GM12878 (cell line): ENCODE results near the gene EDC4. TPM values are rescaled to one million over a fixed set of nuclear protein-coding genes. Genes with fewer than 3 reads are reported as not detected.

Experiments used
- ATAC-seq: fragments of 200-7000 bp; cut with Tn5 transposase; 3 replicates; pipeline ENCODE4 v1.9.1; 2020; ENCODE audit warnings: mild to moderate bottlenecking, moderate library complexity
- BruUV-seq: library from RNA; stranded (reverse); fragments of 400-500 nt; replicated peaks from 2 replicates; lab custom pipeline; 2021; lab: Mats Ljungman, UMichigan
- CTCF ChIA-PET: fragments of 300-600 bp; sonication (Branson Sonifier 250); formaldehyde crosslinking; extraction: SDS; loops from one replicate; lab custom pipeline; 2021; ENCODE audit warnings: inconsistent platforms; lab: Yijun Ruan, JAX
- POLR2A ChIA-PET: fragments of 350-600 bp; formaldehyde crosslinking; extraction: SDS; loops from one replicate; lab custom pipeline; 2021; ENCODE audit warnings: inconsistent platforms; lab: Charles Lee
- RAD21 ChIA-PET: fragments of 300-600 bp; sonication (Branson Sonifier 250); formaldehyde crosslinking; loops from one replicate; lab custom pipeline; 2023; ENCODE audit warnings: antibody characterized with exemption; ENCODE audit not compliant: unreplicated experiment; lab: Charles Lee
- SMC1A ChIA-PET: fragments of 300-600 bp; sonication (Branson Sonifier 250); formaldehyde crosslinking; loops from one replicate; lab custom pipeline; 2023; ENCODE audit not compliant: unreplicated experiment, uncharacterized antibody; lab: Charles Lee
- DNase-seq: peaks from one replicate; pipeline ENCODE4 v3.0.0-alpha.2; 2011; ENCODE audit warnings: low read depth, low spot score
- FAIRE-seq: peaks from 3 replicates; lab custom pipeline; 2011; peaks lifted over from hg19 to GRCh38; lab: Jason Lieb, UNC
- H2AFZ ChIP-seq: 2 replicates; pipeline ENCODE4 v1.6.0; 2011; ENCODE audit warnings: low read depth, low read length, control low read depth; ENCODE audit not compliant: control insufficient read depth
- H3K27ac ChIP-seq: 2 replicates; pipeline ENCODE4 v1.5.1; 2011; ENCODE audit warnings: control low read depth; ENCODE audit not compliant: control insufficient read depth, insufficient read depth
- H3K27me3 ChIP-seq, 2 experiments: replicated peaks in 1 of 2; 2 replicates each; pipeline versions ENCODE4 v1.6.0 to v1.6.1; 2011; ENCODE audit warnings: low read length in 1 of 2; ENCODE audit not compliant: control insufficient read depth in 2 of 2, insufficient read depth in 2 of 2
- H3K36me3 ChIP-seq, 2 experiments: 2 replicates each; pipeline ENCODE4 v1.5.1; 2011; ENCODE audit warnings: low read length in 1 of 2; ENCODE audit not compliant: control insufficient read depth in 2 of 2, insufficient read depth in 2 of 2
- H3K4me1 ChIP-seq: 2 replicates; pipeline ENCODE4 v1.6.1; 2011; ENCODE audit warnings: mild to moderate bottlenecking, low read length, moderate library complexity, mixed read lengths; ENCODE audit not compliant: control insufficient read depth, insufficient read depth
- H3K4me2 ChIP-seq: 2 replicates; pipeline ENCODE4 v1.6.0; 2011; ENCODE audit warnings: control low read depth; ENCODE audit not compliant: control insufficient read depth, insufficient read depth
- H3K4me3 ChIP-seq: fragments of 200-600 bp; sonication (generic); 2 replicates; pipeline ENCODE4 v1.5.1; 2016
- H3K79me2 ChIP-seq: 2 replicates; pipeline ENCODE4 v1.6.0; 2011; ENCODE audit warnings: low read length; ENCODE audit not compliant: control insufficient read depth, insufficient read depth
- H3K9ac ChIP-seq: 2 replicates; pipeline ENCODE4 v1.8.0; 2011; ENCODE audit warnings: low read length, control low read depth, mixed read lengths; ENCODE audit not compliant: control insufficient read depth, insufficient read depth
- H3K9me3 ChIP-seq: replicated peaks from 3 replicates; pipeline ENCODE4 v1.5.1; 2011; ENCODE audit warnings: mild to moderate bottlenecking, low read length; ENCODE audit not compliant: control insufficient read depth, insufficient read depth
- H4K20me1 ChIP-seq: 2 replicates; pipeline ENCODE4 v1.6.0; 2011; ENCODE audit not compliant: control insufficient read depth, insufficient read depth
- CBFB ChIP-seq: IDR thresholded peaks from 2 replicates; pipeline ENCODE4 v1.6.1; 2016; ENCODE audit warnings: antibody characterized with exemption, low read depth
- PML ChIP-seq: IDR thresholded peaks from 2 replicates; pipeline ENCODE4 v1.6.1; 2012; ENCODE audit warnings: low read length, inconsistent platforms
- WRNIP1 ChIP-seq: IDR thresholded peaks from 2 replicates; pipeline ENCODE4 v1.6.1; 2011; ENCODE audit warnings: low read depth, low read length, improper control_type of control experiment, borderline replicate concordance
- WGBS: methylation state at CpG from one replicate; pipeline ENCODE4 v1.1.6; 2016; ENCODE audit warnings: low lambda C conversion rate; ENCODE audit not compliant: insufficient replicate concordance, insufficient coverage; ENCODE audit errors: missing lambda C conversion rate; 5-methylcytosine and 5-hydroxymethylcytosine counted together
- in situ Hi-C: fragments of 300-500 bp; cut with MboI; formaldehyde crosslinking; loops from 9 replicates; pipeline ENCODE4 v1.14.3; 2018; ENCODE audit warnings: mixed read lengths
- intact Hi-C: fragments of 100-400 bp; cut with micrococcal nuclease; formaldehyde crosslinking; loops from one replicate; pipeline ENCODE4 v1.14.2; 2022; ENCODE audit not compliant: unreplicated experiment
- polyA plus RNA-seq, 11 experiments: library from polyadenylated mRNA; depleted of rRNA in 4 of 11; unstranded in 6 of 11; stranded (reverse) in 5 of 11; fragments of >200 nt; fragmentation: Nextera tagmentation in 4 of 11; fragmentation: Illumina TruSeq in 1 of 11; extraction: Ambion mirVana in 4 of 11; extraction: Trizol in 1 of 11; gene quantifications; 1 replicate in 1 of 11; 2 replicates in 10 of 11; pipeline versions ENCODE4 v1.2.1 to v1.2.3, GENCODE V29; 2011 to 2016; ENCODE audit warnings: inconsistent platforms in 2 of 11, missing spikeins in 2 of 11, low read depth in 1 of 11
- total RNA-seq, 4 experiments: library from RNA; depleted of rRNA in 3 of 4; stranded (reverse); fragments of >200 nt in 3 of 4; fragmentation: Illumina TruSeq in 1 of 4; extraction: Trizol in 1 of 4; gene quantifications; 2 replicates each; pipeline versions ENCODE4 v1.2.1 to v1.2.3, GENCODE V29; 2013 to 2021
- TF ChIP-seq, protein P1 (sequence below): fragments of 450-650 bp; IDR thresholded peaks from 2 replicates; pipeline ENCODE4 v1.6.1; 2017; ENCODE audit warnings: low read depth, mild to moderate bottlenecking, moderate library complexity

EDC4 gene
- total and polyA plus RNA-seq, 10 of the 15 experiments (the other 5 are each of a cell fraction or from before 2014, with no cell fraction given): 1.2 to 86.0 (median 53.4) TPM

DNA sequence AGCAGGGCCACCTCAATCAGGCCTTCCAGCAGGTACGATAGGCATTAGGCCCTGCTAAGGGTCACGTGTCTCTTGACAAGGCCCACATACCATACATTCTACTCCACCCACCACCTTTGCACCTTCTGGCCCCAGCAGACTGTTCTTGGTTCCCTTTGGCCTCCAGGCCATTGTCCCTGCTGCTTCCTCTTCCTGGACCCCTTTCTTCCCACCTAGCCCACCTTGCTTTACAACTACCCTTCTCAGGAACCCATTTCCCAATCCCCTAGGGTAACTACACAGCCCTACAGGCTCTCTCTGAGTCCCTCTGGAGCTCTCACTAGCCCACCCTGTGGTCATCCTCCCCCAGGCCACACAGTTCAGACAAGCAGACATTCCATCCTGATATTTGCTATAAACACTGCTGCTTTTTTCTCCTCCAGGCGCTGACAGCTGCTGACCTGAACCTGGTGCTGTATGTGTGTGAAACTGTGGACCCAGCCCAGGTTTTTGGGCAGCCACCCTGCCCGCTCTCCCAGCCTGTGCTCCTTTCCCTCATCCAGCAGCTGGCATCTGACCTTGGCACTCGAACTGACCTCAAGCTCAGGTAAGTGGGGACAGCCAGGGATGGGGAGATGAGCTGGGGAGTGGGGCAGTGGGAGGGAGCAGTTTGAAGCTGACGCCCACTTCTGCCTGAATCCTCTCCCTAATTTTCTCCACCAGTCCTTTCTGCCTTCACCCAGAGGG, 10.5 kb downstream of the EDC4 start:
- WGBS: 36% methylated on average over 6 of the region's 6 CpGs
- Histone ChIP-seq H3K36me3 (peaks cover 12 to 50% of the 10 kb centered on the region in 2 experiments; a peak in 3 of 4 replicates), H2AFZ (no peak overlapping the region), H3K4me3 (no peak overlapping the region), H3K9ac (no peak overlapping the region), H3K27ac (no peak overlapping the region), H4K20me1 (no peaks in the 10 kb centered on the region), H3K4me1 (no peaks in the 10 kb centered on the region), H3K4me2 (no peak overlapping the region), H3K79me2 (no peaks in the 10 kb centered on the region), H3K9me3 (no peaks in the 10 kb centered on the region)
- FAIRE-seq (peak; percentile 64), DNase-seq (no peak)
- SMC1A ChIA-PET: interaction anchor here (0.7 to 2.2 kb wide), 9 partner anchors 10 to 362 kb away, joined by 3 to 14 read pairs (median 3); partner anchors contain the start of gene PSKH1
- no TSS peak for BruUV-seq
- RAD21 ChIA-PET: interaction anchor here (0.6 to 3.2 kb wide), 6 partner anchors 14 to 1427 kb away, joined by 3 to 14 read pairs (median 4); partner anchors contain the start of genes CENPT, NUTF2 and PSMB10
- intact Hi-C loops: loop anchor here (2.0 to 5.0 kb wide), 2 partner anchors 157 to 344 kb away; no protein-coding TSS in a partner anchor
- POLR2A ChIA-PET: interaction anchor here (0.5 to 1.0 kb wide), 4 partner anchors 9 to 312 kb away, joined by 3 to 9 read pairs (median 3); partner anchors contain the start of gene CARMIL2
- TF ChIP-seq, protein P1, sequence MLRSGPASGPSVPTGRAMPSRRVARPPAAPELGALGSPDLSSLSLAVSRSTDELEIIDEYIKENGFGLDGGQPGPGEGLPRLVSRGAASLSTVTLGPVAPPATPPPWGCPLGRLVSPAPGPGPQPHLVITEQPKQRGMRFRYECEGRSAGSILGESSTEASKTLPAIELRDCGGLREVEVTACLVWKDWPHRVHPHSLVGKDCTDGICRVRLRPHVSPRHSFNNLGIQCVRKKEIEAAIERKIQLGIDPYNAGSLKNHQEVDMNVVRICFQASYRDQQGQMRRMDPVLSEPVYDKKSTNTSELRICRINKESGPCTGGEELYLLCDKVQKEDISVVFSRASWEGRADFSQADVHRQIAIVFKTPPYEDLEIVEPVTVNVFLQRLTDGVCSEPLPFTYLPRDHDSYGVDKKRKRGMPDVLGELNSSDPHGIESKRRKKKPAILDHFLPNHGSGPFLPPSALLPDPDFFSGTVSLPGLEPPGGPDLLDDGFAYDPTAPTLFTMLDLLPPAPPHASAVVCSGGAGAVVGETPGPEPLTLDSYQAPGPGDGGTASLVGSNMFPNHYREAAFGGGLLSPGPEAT: no peak
- TF ChIP-seq WRNIP1: no peak
- no peak for TF ChIP-seq CBFB
- TF ChIP-seq PML: no peak
- TF ChIP-seq, all 136 proteins: peak for 0
- in situ Hi-C loops: no loop called here
- ATAC-seq: peak; percentile 17
- H3K27me3 ChIP-seq: no peaks in the 10 kb centered on the region
- CTCF ChIA-PET: interaction anchor here (0.7 to 5.6 kb wide), 33 partner anchors 9 to 211 kb away, joined by 3 to 39 read pairs (median 4); partner anchors contain the start of genes EDC4, NUTF2, PSKH1 and PSMB10
